Measurements from ENCODE around the gene DNAJC10.

DNA sequence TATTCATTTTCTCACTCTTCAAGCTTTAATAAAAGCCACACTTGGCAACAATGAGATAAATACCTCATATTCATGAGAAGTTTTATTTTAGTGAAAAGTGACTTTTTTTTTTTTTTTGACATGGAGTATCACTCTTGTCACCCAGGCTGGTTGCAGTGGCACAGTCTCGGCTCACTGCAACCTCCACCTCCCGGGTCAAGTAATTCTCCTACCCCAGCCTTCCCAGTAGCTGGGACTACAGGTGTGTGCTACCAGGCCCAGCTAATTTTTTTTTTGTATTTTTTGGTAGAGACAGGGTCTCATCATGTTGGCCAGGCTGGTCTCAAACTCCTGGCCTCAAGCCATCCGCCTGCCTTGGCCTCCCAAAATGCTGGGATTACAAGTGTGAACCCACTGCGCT is 103.4 kb downstream of the DNAJC10 start:
- no peak for TF ChIP-seq GATA3 (IDR thresholded peaks at IDR 0.05; ENCODE audit: low read depth, low read length)
- no peak for TF ChIP-seq GATA2 (IDR thresholded peaks at IDR 0.05; ENCODE audit: low read depth, low read length)

Data from SH-SY5Y (cell line).